NCI-H1092 treated with DMSO at 0.1 percent for 48 hours (cell line): Measurements from ENCODE around the gene MEF2A.

Experiments
- DNase-seq: peaks from one replicate; lab custom pipeline; 2025; lab: John Stamatoyannopoulos, UW

Gene MEF2A

DNA sequence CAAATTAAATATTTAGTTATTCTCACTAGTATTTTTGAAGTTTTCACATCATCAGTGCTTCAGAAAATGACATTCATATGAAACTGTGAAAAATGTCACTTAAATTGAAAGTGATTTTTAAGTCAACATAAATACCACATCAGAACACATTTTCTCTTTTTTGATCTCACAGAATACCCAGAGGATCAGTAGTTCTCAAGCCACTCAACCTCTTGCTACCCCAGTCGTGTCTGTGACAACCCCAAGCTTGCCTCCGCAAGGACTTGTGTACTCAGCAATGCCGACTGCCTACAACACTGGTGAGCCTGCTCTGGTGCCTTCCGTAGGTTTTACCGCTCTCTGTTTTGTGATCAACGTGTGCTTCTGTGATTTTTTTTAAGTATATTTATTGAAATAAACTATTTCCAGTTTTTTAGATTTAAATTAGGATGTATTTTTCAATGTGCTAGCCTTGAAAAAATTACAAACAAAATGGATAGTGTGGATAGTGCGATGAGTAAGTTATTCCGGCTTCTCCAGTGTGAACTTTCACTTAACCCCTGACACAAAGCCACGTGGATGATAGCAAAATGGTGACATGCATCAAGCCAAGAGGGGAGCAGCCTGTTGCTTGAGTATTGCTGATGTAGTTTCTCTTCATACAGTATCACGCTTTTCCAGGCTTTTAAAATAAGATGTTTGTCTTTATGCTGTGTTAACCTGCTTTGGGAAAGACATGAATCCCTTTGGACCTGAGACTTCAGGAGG is 140.9 kb downstream of the MEF2A start:
- DNase-seq, result no peak

DNA sequence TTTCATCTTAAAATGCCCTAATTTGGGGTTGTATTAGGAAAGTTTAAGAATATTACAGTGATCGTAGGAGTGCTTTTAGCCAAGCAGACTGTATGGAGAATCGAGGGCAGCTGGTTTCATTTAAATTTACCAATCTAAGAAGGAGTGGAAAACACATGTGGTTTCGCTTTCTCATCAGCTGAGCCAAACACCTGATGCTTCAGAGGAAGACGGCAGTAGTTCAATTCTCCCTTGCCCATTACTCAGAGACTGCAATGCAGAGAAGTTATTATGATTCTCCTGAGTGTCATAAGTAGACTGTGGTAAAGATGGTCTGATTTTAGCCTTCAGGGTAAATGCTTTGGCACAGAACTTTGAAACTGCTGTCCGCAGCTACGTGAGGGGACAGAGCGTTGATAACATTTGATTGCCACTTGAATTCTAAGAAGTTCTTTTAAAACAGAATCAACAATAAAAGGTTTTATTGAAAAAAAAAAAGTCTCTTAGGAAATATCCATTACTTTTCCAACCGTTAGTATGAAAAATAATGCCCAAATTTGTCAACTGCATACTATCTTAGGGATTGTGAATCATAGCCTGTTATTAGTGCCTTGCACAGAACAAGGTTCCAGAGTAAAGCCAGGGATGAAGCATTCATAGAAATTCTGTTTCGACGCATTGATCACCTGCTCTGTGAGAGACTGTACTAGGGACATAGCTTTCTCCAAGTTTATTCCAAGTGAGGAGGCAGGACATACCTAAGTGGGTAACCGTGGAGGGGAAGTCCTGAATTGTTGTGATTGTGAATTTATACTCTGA is 141.9 kb downstream of the MEF2A start:
- no peak for DNase-seq

DNA sequence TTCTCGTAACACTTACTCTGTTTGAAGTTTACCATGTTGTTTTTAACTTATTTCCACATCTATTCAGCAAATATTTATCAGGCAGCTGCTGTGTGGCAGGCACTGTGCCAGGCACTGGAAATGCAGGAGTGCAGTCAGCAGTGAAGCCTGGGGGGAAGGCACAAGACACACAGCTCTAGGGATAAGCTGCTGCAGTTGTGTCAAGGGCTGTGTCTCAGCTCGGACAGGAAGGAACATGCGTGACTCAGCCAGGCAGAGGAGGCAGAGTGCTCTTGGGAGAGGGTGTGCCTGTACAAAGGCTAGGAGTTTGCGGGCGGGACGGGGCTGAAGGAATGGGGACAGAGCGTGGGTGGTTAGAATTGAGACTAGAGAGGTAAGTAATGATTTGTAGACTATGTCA is 142.8 kb downstream of the MEF2A start:
- DNase-seq, result no peak

DNA sequence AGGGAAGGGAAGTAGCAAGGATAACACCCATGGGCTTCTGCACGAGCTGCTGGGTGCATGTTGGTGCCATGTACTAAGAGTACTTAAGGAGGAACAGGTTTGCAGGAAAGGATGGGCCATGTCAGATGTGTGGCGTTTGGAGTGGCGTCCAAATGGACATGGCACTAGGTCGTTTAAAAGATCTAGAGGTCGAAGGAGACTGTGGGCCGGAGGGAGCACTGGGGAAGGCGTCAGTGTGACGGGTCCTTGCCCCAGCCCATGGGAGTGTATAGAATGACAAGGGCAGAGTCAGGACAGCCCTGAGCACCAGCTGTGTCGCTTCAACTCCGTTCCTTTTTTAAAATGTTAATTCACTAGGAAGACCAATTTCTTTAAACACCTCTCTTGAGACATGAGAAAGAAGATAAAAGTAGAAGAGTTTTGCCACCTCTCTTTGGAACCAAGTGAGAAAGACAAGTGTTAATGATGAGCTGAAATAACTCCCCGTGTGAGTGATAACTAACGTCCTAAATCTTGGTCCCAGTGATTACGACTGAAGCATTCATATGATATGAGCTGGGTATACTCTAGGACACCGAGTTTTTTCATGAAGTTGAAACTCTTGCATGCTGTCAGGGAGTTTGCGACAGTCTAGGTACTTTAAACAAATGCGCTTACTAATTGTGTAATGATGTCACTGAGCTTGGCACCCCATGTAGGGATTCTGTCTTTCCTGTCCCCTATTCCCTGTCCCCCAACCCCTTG is 143.6 kb downstream of the MEF2A start:
- DNase-seq, result no peak

DNA sequence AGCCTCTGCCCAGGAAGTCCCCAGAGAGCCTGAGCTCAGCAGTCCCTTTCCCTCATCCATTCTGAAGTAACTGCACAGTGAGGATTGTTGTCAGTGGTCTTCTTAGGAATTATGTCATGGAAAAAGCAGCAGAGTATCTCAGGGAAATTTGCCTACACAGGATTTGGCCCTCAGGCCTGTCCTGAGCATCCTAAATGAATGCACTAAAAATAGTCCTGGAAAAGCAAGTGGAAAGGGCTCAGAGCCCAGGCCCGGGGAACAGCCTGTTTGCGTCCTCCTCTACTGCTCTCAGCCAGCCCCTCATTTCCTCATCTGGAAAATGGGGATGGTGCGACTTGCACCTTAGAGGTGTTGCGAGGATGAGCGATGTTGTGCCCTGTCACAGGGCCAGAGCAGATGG is 145.8 kb downstream of the MEF2A start:
- DNase-seq, result no peak

DNA sequence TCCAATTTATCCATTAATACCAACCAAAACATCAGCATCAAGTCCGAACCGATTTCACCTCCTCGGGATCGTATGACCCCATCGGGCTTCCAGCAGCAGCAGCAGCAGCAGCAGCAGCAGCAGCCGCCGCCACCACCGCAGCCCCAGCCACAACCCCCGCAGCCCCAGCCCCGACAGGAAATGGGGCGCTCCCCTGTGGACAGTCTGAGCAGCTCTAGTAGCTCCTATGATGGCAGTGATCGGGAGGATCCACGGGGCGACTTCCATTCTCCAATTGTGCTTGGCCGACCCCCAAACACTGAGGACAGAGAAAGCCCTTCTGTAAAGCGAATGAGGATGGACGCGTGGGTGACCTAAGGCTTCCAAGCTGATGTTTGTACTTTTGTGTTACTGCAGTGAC is 146.6 kb downstream of the MEF2A start:
- DNase-seq, result no peak

DNA sequence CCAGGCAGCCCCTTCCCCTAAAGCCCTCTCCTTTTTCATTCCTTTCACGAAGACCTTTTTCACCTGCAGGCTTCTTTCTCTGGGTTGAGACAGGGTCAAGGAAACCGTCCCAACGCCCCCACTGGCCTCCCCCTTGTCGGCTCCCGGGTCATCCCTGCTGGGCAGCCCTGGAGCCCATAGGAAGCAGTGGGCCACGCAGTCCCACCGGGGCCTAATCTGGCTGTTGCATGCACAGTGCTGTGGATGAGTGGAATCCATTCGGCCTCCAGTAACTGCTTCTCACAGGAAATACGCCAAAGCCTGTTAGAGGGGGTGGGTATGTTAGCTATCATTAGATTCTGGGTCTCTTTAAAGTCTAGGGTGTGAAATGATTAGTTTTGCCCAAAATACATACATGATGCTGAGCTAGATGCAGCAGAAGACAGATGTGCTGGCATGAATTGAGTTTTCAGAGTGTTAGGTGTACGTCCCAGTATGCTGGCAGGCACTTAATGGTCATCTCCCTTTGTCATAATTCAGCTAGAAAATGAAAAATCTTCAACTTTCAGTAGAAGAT is 150.8 kb downstream of the MEF2A start:
- no peak for DNase-seq

DNA sequence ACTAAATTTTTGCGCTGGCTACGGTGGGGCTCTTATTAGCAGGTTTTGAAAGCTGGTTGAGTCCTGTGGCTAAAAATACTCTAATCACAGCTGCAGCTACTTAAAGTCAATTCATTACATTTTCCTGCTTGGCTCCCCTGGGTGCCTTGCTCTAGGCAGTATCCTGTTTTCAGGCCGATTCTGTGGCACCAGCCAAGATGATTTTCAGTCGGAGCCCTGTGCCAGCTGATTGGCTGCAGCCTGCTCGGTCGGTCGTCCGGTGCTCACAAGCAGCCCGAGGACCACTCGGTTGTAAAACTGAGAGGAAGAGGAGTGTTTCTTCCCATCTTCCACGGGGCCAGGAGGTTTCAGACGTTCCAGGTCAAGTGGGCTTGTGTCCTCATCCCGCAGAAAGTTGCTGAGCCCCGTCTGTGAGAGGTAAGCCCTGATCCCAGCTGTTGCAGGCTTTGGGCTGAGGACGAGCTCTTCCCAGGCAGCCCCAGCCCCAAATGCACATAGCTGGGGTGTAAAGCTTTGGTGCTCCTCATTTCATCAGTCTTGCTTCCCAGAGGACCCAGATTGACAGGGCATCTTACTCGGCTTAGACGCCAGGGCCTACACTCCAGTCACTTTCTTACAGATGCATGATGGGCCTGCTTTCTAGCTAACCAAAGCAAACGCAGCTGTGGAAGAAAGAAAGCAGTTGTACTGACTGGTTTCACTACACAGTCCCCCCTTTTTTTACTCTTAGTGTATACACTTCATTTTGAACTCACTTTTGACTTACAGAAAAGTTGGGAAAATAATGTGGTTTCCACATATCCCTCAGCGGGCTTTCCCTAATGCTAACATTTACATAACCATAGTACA is 151.6 kb downstream of the MEF2A start:
- no peak for DNase-seq

DNA sequence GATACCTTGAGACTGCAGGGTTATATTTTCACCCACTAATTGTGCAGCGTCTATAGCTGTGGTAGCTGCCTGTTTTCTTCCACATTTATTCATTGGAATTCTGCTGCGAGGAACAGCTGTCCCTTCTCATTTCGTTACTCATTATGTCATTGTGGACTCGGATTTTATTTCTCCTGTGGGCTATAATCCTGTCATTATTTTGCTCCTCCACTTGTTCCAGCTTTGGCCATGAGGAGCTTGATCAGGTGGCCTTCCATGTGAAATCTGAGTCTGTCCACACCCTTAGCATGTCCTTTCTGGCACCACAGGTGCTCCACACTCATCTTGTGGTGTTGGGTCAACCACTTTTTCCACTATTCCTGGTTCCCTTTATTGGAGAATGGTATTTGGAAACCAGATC is 152.6 kb downstream of the MEF2A start:
- DNase-seq, result no peak

DNA sequence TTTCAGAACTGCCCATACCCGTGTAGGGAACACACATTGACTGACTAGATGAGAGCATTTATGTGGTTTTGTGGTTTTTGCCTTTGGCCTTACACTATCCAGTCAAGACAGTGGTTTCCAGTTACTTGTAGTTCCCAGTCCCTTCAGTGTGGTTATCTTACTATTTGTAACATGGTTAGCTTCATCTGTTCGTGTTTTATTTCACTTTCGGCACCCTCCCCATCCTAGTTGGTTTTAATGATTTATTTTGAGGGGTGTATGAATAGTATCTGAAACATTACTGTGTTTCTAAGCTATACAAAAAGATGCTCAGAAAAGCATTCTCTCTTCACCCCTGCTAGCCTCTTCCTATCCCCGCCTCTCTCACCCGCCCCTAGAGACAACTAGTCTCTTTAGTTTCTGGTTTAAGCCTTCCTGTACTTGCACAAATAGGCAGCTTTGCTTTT is 153.3 kb downstream of the MEF2A start:
- DNase-seq, result no peak

DNA sequence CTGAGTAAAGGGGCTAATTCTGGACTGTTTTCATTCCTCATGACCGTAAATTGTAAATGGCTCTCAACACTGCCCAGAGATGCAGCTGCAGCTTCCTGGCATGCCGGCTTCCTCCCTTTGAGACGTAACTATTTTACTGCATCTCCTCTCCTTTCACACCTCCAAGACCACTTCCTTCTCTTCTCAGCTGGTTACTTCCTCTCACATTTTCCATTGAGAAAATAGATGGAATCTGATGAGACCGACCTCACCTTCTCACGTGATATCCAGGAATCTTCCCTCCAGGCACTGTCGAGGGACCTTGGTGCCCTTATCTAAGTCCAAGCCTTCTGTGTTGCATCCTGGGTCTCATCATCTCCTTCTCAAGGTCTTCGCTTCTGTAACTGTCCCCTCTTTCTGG is 154.7 kb downstream of the MEF2A start:
- DNase-seq, result no peak

DNA sequence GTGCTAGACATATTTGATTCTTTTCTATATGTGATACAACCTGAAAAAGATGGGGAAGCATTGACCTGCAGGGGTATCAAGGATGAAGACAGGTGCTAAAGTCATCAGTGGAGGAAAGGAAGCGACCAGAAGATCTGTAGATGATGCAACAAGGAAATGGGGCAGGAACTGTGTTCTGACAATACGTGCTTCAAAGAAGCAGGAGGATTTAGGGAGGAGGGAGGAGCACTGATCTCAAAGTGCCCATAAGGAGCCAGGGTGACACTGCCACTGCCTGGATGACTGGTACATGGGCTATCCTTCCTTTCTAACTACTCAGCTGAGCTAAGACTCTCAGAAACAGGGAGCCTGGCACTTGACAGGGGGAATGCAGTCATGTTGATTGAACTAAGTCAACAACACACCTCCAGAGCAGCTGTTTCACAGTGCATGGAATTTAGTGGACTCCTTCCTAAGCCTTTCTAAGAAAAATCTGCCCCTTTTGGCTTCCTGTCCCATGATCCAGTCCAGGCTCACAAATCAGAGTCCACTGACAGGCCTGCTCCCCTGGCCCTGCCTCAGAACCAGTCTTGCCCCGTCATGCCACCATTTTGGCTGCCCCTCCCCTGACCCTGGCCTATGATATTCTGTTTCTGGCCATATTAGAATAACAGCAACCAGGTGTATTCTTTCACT is 155.5 kb downstream of the MEF2A start:
- no peak for DNase-seq

DNA sequence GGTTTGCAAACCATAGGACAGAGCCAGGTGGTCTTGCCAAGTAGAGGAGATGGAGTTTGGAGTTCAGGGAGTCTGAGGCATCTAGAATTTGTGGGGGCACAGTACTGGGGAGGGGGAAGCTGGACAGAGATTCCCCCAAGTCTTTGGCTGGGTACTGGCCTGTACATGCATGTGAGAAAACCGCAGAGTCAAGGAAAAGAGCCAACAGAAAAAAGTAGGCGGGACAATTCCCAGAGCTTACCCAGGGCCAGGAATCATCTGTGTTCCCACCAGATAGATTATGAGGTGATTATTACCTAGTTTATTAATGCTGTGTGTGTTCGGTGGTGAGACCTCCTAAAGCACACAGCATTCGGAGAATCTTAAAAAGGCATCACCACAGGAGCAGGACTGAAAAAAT is 156.1 kb downstream of the MEF2A start:
- no peak for DNase-seq

DNA sequence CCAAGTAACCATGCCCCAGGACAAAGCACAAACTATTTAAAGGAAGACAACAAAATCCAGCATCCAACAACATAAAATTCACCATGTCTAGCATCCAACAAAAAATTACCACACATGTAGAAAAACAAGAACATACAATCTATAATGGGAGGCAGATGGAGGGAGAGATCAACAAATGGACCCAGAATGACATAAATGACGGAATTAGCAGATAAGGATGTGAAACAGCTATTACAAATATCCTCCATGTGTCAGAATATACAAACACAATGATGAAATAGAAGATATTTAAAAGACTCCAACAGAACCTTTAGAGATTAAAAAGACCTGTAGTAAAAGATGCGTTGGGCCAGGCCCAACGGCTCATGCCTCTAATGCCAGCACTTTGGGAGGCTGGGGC is 156.6 kb downstream of the MEF2A start:
- no peak for DNase-seq

DNA sequence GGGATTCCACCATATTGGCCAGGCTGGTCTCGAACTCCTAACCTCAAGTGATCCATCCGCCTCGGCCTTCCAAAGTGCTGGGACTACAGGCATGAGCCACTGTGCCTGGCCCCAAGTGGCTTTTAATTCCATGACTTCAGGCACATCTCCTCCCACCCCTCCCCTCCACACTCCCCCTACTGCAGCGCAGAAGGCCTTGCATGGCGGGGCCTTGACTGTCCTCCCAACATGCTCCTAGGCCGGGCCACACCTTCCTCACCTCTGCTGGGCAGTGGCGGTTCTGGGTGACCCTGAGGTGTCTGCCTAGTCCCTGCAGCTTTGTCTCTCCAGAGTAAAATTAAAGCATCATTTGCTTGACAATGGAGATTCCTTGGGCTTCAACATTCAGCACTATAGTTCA is 160.5 kb downstream of the MEF2A start:
- no peak for DNase-seq

DNA sequence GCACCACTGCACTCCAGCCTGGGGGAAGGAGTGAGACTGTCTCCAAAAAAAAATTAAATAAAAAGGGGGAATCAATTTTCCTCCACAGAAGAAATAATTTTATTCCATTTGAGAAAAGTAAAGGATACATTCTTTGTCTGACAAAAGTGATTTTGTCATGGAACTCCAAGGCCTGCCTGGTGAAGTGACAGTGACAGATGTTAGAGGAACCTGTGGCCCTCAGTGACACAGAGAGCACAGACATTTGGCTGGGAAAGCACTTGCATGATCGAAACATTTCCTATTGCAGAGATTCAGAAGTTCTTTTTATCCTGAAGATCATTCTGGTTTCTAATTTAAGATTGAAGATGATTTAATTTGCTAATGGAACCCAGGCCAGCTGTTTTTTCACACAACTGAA is 161.5 kb downstream of the MEF2A start:
- no peak for DNase-seq

DNA sequence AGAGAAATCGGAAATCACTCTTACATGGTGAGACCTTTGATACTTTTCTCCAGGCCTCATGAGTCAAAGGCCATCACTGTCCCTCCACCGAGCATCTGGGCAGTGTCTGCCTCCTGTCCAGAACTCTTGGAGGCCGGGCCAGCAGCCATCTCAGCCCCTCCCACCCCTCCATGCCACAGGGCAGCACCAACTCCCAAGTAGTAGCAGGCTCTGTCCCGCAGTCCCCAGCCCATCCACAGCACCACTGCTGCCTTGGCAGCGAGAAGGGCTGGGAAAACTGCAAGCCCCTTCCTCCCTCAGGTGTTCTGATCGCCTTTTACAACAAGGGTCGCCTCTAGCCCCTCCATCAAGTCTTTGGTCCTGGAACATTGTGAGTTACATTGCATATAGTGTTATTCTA is 161.9 kb downstream of the MEF2A start:
- no peak for DNase-seq

DNA sequence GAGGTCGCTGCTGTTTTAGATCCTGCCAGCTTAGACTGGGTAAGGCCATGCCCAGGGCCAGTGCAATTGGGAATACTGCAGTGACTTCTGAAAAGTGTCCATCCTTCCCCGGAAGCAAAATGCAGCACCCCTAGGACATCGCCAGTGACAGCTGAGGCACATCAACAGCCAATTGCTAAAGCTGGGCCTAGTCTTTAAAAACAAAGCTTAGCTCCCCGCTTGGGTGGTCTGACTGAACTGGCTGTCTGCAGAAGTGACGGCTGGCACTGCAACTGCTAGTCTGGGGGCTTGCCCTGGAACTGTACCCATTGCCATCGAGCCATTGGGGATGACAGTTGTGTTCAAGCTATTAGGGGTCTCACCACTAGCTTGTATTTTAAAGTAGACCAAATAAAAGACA is 163.1 kb downstream of the MEF2A start:
- no peak for DNase-seq

DNA sequence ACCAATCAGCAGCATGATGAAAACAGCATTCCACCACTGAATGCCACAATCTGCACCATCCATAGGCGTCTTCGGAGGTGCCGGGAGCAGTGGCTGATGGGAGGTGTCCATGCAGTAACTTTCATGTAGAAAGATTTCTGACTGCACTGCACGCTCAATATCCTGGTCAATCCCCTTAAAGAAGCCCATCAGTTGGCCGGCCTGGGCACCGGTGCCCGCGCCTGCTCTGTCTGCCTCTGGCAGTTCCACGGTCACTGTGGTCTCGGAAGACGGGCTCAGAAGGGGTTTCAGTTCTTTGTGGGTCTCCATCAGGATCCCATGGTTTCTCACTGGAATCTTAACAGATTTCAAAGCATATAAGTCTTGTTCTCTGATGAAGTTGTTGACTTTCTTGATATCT is 163.5 kb downstream of the MEF2A start:
- DNase-seq, result no peak

DNA sequence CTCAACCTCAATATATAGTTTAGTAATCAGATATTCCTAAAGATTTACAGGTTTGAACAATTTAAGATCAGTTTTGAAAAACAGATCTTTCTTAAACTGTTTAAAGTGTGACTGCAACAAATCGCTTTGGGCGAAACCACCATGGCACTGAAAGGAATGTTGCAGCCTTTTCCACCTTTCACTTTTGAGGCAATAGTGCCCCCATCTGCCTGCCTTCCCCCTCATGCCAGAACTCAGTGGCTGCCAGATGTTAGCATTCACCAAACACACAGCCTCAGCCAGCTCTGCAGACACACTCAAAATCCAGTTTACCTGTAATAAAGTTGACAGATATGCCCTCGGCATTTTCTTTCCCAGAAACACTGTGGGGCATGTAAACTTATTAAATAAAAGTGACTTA is 164.1 kb downstream of the MEF2A start:
- no peak for DNase-seq
